Measurements from ENCODE around the gene PTPRC. TPM values are rescaled to one million over a fixed set of nuclear protein-coding genes. Genes with fewer than 3 reads are reported as not detected.

PTPRC gene
- total RNA-seq, 2 donors from 2014 or later, result 27.1 to 86.8 TPM

DNA sequence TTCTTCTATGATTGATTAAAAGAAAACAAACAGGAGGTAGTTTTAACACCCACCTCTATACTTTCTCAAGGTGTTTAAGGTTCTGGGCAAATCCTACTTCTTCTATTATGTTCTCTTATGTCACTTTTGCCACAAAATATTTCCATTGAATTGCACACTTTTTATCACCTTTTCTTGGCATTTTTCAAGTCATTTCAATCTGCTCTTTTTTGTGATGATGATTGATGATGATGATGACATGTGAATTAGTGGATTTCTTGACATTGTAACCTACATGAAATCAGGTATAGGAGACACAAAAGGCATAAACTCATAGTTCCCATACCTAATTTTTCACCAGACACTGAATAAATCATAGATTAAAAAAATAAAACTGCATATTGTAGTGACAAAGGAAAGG is 4.1 kb downstream of the PTPRC start:
- no peak overlapping the region for H3K27ac ChIP-seq
- H3K9me3 ChIP-seq, result no peaks in the 10 kb centered on the region
- H3K4me3 ChIP-seq, result no peak overlapping the region
- ATAC-seq (ENCODE audit: insufficient number of reproducible peaks, low FRiP score, low read depth) (no peak), DNase-seq (ENCODE audit: low spot score) (no peak)
- H3K4me1 ChIP-seq (ENCODE audit: control insufficient read depth in 1 of 2, low read depth in 2 of 2), result no peaks in the 10 kb centered on the region
- TF ChIP-seq, protein P1, sequence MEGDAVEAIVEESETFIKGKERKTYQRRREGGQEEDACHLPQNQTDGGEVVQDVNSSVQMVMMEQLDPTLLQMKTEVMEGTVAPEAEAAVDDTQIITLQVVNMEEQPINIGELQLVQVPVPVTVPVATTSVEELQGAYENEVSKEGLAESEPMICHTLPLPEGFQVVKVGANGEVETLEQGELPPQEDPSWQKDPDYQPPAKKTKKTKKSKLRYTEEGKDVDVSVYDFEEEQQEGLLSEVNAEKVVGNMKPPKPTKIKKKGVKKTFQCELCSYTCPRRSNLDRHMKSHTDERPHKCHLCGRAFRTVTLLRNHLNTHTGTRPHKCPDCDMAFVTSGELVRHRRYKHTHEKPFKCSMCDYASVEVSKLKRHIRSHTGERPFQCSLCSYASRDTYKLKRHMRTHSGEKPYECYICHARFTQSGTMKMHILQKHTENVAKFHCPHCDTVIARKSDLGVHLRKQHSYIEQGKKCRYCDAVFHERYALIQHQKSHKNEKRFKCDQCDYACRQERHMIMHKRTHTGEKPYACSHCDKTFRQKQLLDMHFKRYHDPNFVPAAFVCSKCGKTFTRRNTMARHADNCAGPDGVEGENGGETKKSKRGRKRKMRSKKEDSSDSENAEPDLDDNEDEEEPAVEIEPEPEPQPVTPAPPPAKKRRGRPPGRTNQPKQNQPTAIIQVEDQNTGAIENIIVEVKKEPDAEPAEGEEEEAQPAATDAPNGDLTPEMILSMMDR (IDR thresholded peaks at IDR 0.05), result no peak
- H3K36me3 ChIP-seq, result no peaks in the 10 kb centered on the region
- H3K27me3 ChIP-seq (replicated peaks; ENCODE audit: insufficient read depth), result no peaks in the 10 kb centered on the region

DNA sequence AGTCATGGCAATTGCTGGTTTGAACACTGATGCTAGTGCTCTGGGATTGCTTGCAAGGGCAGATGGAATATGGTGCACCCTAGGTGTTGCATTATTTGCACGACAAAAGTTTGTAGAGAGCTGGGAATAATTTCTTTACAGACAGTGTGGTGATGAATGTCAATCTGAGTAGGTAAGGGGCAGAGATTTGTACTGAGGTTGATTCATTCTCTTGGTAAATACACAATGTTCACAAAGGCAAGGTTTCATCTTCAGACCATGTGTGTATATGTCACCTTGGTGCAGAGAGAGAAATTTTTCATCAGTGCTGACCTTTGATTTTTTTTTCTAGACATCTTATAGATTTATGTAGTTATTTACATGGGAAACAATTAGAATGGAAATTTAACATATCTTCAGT is 5.0 kb downstream of the PTPRC start:
- no peak overlapping the region for H3K27ac ChIP-seq
- ATAC-seq (ENCODE audit: insufficient number of reproducible peaks, low FRiP score, low read depth) (no peak), DNase-seq (ENCODE audit: low spot score) (no peak)
- no peaks in the 10 kb centered on the region for H3K27me3 ChIP-seq (replicated peaks; ENCODE audit: insufficient read depth)
- TF ChIP-seq, protein P1 (IDR thresholded peaks at IDR 0.05), result no peak
- no peaks in the 10 kb centered on the region for H3K4me1 ChIP-seq (ENCODE audit: control insufficient read depth in 1 of 2, low read depth in 2 of 2)
- H3K4me3 ChIP-seq, result no peak overlapping the region
- H3K9me3 ChIP-seq, result no peaks in the 10 kb centered on the region
- H3K36me3 ChIP-seq, result no peaks in the 10 kb centered on the region

DNA sequence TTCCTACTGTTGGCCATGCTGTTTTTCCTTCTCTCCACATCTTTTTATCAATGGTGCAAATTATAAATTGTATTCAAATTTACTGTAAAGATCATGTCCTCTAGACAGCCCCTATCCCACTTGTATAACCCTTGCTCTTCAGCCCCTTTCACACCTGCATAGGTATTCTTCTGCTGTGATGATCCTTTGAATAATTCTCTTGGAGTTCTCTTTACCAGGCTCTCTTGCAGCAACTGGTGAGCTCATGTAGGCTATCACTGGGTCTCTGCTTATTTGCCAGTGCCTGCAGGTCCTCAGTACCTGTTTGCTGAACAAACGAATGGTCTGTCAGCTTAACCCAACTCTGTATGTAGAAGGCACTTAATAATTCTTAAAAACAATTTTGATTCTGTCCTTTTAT is 8.2 kb downstream of the PTPRC start:
- no peak overlapping the region for H3K4me3 ChIP-seq
- no peaks in the 10 kb centered on the region for H3K27me3 ChIP-seq (replicated peaks; ENCODE audit: insufficient read depth)
- no peaks in the 10 kb centered on the region for H3K4me1 ChIP-seq (ENCODE audit: control insufficient read depth in 1 of 2, low read depth in 2 of 2)
- no peaks in the 10 kb centered on the region for H3K9me3 ChIP-seq
- H3K27ac ChIP-seq, result no peak overlapping the region
- no peak for ATAC-seq (ENCODE audit: insufficient number of reproducible peaks, low FRiP score, low read depth)
- no peaks in the 10 kb centered on the region for H3K36me3 ChIP-seq
- TF ChIP-seq, protein P1 (IDR thresholded peaks at IDR 0.05), result no peak
- DNase-seq (ENCODE audit: low spot score), result no peak

DNA sequence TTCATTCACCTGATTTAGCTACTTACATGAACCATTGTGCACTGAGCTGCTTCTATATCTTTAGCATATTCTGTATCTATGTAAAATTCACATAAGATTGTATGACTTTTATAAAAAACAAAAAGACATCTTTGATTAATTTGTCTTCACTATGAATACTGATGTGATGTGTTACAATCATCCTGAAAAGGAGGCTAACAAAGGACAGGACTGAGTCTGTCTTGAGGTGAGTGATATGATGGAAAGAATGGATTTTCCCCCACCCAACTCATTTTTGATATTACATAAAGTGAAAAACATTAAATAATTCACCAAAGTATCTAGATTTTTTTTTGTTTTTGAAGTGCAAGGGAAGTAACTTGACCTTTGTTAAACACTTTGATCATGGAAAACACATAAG is 9.8 kb downstream of the PTPRC start:
- no peak for DNase-seq (ENCODE audit: low spot score)
- Histone ChIP-seq H3K9me3 (no peaks in the 10 kb centered on the region), H3K27me3 (replicated peaks; ENCODE audit: insufficient read depth) (no peaks in the 10 kb centered on the region), H3K27ac (no peak overlapping the region), H3K4me1 (ENCODE audit: control insufficient read depth in 1 of 2, low read depth in 2 of 2) (no peaks in the 10 kb centered on the region), H3K4me3 (no peak overlapping the region), H3K36me3 (no peaks in the 10 kb centered on the region)
- no peak for ATAC-seq (ENCODE audit: insufficient number of reproducible peaks, low FRiP score, low read depth)
- TF ChIP-seq, protein P1 (IDR thresholded peaks at IDR 0.05), result no peak

DNA sequence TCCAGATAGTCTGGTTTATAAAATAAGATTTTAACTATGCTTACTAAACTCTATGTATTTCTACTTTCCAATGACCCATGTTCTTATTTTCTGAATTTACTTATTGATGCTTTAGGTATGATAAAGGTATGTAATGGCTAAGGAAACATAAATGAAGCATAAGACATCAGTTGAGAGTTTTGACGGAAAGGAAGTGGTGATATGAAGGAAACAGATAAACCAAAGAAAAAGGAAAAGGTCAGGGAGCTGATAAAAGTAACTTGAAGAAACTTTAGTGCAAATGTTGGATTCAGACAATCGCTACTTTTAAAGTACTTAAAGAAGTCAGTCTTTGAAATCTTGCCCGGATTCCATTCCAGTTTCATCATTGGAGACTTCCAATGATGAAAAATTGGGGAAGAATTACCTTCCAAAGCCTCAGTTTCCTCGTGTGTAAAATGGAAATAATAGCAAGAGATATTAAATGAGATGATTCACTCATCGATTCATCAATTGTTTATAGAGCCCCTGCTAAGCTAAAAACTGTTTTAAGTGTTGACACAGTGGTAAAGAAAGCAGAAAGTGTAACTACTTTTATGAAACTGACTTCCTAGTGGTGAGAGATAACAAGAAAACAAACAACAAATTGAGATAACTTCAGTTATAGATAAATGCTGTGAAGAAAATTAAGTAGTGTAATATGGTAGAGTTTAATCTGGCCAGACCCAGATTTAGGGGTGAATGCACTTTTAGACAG is 10.6 kb downstream of the PTPRC start:
- Histone ChIP-seq H3K9me3 (no peaks in the 10 kb centered on the region), H3K27ac (no peak overlapping the region), H3K4me1 (ENCODE audit: control insufficient read depth in 1 of 2, low read depth in 2 of 2) (no peaks in the 10 kb centered on the region), H3K36me3 (no peaks in the 10 kb centered on the region), H3K4me3 (no peak overlapping the region), H3K27me3 (replicated peaks; ENCODE audit: insufficient read depth) (no peaks in the 10 kb centered on the region)
- no peak for ATAC-seq (ENCODE audit: insufficient number of reproducible peaks, low FRiP score, low read depth)
- DNase-seq (ENCODE audit: low spot score), result no peak
- TF ChIP-seq, protein P1 (IDR thresholded peaks at IDR 0.05), result no peak
